Eye (tissue), 1 donor: ENCODE measurements around the gene CDK2.
A peak's percentile ranks its signal among the peaks of the same experiment; 100 is the strongest.
"Not testable (repeated sequence)": the region's sequence is repeated elsewhere in the genome, so short reads cannot be mapped to it uniquely, and the experiment has no call there.

Source experiments
- DNase-seq: peaks from one replicate; pipeline ENCODE4 v3.0.0-alpha.2; 2015

Gene CDK2

GRCh38 chr12:55966408-55967281, at the start of gene CDK2:
Gene CDK2, plus strand, starts transcription at chr12:55966830. Its CDS starts 179 bp downstream, at chr12:55967009.
- DNase-seq: peak; percentile 95

- DNase-seq: not testable (repeated sequence)
Observed at GRCh38 chr12:55919032-55919431, 47.6 kb upstream of the CDK2 start.

DNA sequence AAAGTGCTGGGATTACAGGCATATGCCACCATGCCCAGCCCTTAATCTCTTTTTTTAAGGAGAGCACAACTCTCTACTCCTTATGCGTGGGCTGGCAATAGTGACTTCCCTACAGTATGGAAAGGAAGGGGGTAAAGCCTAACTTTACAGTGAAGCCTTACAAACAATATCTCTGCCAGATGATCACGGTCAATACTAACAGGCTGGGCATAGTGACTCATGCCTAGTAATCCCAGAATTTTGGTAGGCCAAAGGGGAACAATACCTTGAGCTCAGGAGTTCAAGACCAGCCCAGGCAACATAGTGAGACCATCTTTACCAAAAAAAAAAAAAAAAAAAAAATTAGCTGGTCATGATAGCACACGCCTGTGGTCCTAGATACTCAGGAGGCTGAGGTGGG, 44.5 kb upstream of the CDK2 start:
- no peak for DNase-seq

GRCh38 chr12:55923648-55924047, 43.0 kb upstream of the CDK2 start:
- DNase-seq: not testable (repeated sequence)

- DNase-seq: no peak
Observed at GRCh38 chr12:55925371-55925770, 41.3 kb upstream of the CDK2 start.

DNA sequence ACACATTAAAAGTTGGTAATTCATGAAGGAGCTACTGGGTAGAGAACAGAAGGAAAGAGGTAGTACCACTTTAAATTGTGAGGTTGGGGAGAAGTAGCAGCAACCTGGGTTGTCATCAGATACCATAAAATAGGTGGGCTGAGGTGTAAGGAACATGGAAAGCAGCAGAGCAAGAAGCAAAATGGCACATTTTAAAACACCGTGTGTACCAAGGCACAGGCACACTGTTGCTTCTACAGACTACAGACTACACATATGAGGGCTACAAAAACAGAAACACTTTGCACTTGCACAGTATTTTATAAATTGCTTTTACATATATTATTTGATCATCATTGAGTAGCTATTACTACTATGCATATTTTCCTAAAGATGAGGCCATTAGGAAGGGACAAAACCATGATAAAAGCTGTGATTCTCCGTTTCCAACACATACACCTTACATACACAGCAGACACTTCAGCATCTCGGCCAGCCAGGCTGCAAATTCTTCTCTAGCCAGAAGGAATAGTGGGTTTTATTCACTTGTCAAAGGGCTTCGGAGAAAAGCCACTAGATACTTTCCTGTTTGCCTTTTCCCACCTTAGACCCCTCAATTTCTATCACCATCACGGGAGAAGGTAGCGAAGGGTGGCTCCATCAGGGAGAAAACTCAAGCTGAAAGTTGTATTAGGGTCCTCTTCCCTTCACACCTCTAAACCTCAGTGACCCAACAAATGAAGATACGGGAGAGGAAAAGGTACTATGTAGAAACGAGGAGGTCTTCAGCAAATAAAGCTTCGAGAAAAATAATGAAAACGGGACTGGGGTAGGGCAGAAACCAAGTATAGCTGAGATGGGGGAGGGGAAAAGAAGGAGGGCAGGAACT, 40.5 kb upstream of the CDK2 start:
- DNase-seq: no peak

DNA sequence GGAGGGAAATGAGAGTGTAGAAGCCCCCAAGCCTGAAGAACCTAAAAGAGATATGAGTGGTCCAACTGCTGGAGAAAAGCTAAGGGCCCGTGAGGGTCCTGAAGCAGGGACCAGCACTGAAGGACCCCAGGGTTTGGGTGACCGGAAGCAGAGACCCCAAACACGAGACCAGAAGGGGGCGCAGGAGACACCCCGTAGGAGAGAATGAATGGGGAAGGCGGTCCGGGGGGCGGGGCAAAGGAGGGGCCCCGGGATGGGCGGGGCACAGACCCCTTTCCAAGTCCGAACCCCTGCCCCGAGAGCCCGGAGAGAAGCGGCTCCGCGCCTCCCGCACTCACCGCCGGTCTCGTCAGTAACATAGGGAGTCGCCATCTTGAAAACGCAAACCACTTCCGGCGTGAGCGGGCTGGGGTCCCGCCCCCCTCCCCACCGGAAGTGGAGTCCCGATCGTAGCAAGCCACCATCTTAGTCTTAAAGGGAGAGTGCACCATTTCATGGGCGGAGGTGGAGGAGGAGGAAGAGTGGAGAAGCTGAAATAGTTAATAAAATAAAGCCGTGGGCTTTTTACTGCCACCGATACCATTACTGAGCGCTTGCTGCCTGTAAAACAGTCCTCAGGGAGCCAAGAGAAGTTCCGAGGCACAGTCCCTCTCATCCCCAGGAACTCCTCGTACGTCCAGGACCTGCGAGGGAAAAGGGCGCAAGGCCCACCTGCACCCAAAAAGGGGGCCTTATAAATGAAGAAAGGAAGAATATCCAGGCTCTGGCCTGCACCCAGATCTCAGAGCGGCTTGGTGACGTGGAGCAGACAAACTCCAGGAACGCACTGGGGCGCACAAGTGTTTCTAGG, 39.7 kb upstream of the CDK2 start:
- peak; percentile 97 for DNase-seq

- peak; percentile 75 for DNase-seq
Observed at GRCh38 chr12:55927588-55928502, 38.8 kb upstream of the CDK2 start, which contains the start of gene PYM1. Gene PYM1, minus strand, starts transcription at chr12:55927894. Its CDS starts 133 bp downstream, at chr12:55927761.

DNA sequence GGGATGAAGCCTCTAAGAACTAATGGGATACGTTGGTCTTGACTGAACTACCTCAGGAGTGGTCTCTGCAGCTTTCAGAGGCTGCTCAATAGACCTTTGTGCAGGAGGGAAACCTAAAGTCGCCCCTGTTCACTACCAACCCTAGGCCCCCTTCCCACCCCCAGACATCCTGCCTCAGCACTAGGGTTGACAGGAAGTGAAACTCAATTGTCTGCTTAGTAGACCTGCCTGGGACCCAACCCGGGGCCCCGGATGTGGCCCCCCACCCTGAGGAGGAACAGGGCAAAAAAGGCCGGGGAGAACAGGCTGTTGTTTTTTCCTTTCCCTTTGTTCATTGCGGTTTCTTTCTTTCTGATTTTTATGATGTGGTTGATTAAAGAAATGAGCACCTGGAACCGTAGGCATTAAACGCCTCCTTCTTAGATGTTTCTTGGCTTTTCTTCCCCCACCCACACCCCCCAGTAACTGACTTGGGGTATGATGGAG, 37.3 kb upstream of the CDK2 start:
- no peak for DNase-seq

GRCh38 chr12:55930771-55931316, 35.8 kb upstream of the CDK2 start, which contains the start of gene DGKA:
Gene DGKA, plus strand, starts transcription at chr12:55931162. Its CDS starts 5,342 bp downstream, at chr12:55936504.
- peak; percentile 86 for DNase-seq

DNA sequence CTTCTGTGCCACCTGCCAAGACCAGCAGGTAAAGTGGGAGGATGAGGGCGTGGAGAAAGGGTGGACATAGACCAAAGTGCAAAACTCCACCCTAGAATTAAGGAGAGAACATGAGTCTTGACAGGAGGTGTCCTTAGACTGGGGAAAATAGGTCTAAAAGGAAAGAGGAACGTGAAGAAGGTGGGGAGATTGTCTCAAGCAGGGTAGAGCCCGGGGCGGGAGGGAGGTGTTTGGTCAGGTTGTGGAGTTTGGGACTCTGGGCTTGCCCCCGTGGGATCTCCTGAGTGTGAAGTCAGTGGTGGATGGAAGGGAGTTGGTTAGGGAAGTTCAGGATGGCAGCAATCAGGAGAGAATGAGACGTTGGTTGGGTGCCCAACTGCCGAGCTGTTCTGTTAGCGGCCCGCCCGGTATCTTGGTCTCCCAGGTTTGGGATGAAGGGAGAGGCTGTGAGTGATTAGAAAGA, 35.3 kb upstream of the CDK2 start:
- no peak for DNase-seq

DNA sequence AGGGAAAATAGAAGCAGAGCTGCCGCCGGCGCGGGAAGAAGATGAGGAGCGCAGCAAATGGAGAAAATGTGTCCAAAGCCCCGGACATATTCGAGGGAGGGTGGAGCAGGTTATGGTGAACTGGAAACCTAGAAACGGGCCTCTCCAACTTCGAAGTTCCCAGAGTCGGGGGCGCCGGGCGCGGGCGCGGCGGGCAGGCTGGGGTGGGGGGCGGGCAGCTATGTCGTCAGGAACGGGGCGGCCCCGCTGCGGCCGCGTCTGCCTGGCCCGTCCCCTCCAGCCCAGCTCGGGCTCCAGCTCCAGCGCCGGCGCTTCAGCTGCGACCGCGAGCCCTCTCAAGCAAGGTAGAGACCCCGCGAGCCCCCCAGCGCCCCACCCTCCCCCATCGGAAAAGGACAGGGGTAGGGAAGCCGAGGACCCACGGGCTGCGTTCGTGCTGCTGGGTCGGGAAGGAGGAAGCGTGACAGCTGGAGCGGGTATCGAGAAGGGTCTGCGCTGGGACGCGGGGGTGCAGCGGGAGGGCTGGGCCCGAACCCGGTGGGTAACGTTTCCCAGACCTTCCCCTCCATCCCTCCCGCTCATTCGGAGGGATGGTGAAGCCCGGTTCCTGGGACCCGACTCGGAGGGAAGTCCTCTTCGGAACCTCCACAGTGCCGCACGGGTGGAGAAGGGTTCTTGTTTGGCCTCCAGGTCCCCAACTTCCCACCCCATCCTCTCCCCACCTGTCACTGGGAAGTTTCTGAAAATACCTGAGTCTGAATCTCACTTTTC, 34.7 kb upstream of the CDK2 start:
- peak; percentile 79 for DNase-seq

DNA sequence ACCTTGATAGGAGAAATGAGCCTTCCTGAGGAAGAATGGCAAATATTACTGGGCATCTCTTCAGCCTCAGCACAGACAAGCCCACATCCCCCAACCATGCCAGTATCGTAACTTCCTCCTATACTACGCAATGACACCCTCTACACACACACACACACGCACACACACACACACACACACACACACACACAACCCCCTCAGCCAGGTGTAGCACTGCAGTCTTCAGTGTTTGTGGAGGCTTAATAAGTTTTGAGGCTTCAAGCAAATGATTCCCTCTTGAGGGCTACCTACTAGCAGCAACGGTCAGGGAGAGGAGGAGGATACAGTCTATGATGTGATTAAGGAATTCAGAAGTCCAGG, 34.1 kb upstream of the CDK2 start:
- no peak for DNase-seq

GRCh38 chr12:55933169-55933798, 33.3 kb upstream of the CDK2 start:
- no peak for DNase-seq

DNA sequence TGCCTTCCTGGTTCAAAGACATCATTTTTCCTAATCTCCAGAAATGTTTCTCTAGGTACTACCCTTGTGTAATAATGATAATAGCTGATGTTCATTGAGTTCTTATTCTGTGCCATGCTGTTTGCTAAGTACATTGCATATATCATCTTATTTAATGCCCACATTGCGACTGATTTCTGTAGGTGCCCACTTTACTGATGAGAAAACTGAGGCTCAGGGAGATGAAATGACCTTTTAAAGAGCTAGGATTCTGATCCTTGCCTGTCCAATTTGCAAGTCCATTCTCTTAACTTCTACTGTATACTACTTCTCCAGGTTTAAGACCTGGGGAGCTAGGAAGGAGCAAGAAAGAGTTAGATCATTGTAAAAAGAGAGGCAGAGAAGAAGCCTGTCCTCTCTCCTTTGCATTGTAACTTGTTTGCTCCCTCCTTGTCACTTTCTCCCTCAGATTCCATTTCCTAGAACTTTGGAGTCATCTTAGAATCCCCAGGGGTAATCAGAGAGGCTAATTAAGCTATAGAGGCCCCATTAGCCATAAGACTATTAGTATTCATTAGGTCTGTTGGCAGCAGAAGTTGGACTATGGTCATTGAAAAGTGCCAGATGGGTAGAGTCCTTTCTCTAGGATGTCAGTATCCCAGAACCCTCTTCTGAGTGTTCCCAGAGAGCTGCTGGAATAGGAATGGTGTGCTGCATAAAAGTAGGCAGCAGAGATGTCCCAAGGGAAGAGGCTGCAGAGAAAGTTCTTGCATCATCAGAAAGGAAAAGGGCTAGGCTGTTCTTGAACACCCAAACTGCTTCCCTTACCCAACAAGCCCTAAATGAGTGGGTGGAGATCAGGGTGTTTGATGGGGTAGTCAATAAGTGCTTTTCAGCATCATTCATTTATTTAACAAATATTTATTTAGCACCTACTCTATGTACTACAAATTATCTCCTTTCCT, 32.6 kb upstream of the CDK2 start:
- DNase-seq: no peak

- no peak for DNase-seq
Observed at GRCh38 chr12:55934773-55935172, 31.9 kb upstream of the CDK2 start.

- DNase-seq: peak; percentile 46
Observed at GRCh38 chr12:55935738-55936151, 30.9 kb upstream of the CDK2 start.

GRCh38 chr12:55937981-55938380, 28.6 kb upstream of the CDK2 start:
- no peak for DNase-seq
